HK-2 (cell line): ENCODE data around the gene R3HDM1.
"Not testable (repeated sequence)": the region's sequence is repeated elsewhere in the genome, so short reads cannot be mapped to it uniquely, and the experiment has no call there.

ENCODE experiments used
- DNase-seq: peaks from one replicate; pipeline ENCODE4 v3.0.0-alpha.2; 2018; ENCODE audit not compliant: unreplicated experiment

R3HDM1 gene

GRCh38 chr2:135570884-135571283 lies 39.6 kb downstream of the R3HDM1 start:
- DNase-seq, result no peak

GRCh38 chr2:135573620-135574019 lies 42.3 kb downstream of the R3HDM1 start:
- no peak for DNase-seq

GRCh38 chr2:135581282-135581681 lies 50.0 kb downstream of the R3HDM1 start:
- DNase-seq, result no peak

- no peak for DNase-seq
Measured at GRCh38 chr2:135582383-135582782, 51.1 kb downstream of the R3HDM1 start.

GRCh38 chr2:135585586-135585985 lies 54.3 kb downstream of the R3HDM1 start:
- DNase-seq, result no peak

- no peak for DNase-seq
Measured at GRCh38 chr2:135586148-135586547, 54.9 kb downstream of the R3HDM1 start.

- no peak for DNase-seq
Measured at GRCh38 chr2:135587958-135588357, 56.7 kb downstream of the R3HDM1 start.

GRCh38 chr2:135590619-135591260 lies 59.5 kb downstream of the R3HDM1 start:
- DNase-seq, result no peak

- no peak for DNase-seq
Measured at GRCh38 chr2:135600915-135601314, 69.6 kb downstream of the R3HDM1 start.

GRCh38 chr2:135603543-135603942 lies 72.3 kb downstream of the R3HDM1 start:
- no peak for DNase-seq

- no peak for DNase-seq
Measured at GRCh38 chr2:135607561-135607960, 76.3 kb downstream of the R3HDM1 start.

GRCh38 chr2:135612319-135612718 lies 81.0 kb downstream of the R3HDM1 start:
- no peak for DNase-seq

- DNase-seq, result peak; percentile 21
Measured at GRCh38 chr2:135615404-135615803, 84.1 kb downstream of the R3HDM1 start.

GRCh38 chr2:135617501-135618015 lies 86.3 kb downstream of the R3HDM1 start:
- DNase-seq, result no peak

- no peak for DNase-seq
Measured at GRCh38 chr2:135620198-135620597, 88.9 kb downstream of the R3HDM1 start.

GRCh38 chr2:135629520-135629919 lies 98.2 kb downstream of the R3HDM1 start:
- no peak for DNase-seq

- not testable (repeated sequence) for DNase-seq
Measured at GRCh38 chr2:135630034-135630433, 98.8 kb downstream of the R3HDM1 start.

GRCh38 chr2:135630488-135630887 lies 99.2 kb downstream of the R3HDM1 start:
- no peak for DNase-seq

- DNase-seq, result no peak
Measured at GRCh38 chr2:135633582-135633981, 102.3 kb downstream of the R3HDM1 start.

- DNase-seq, result no peak
Measured at GRCh38 chr2:135635212-135635835, 104.0 kb downstream of the R3HDM1 start.

GRCh38 chr2:135636982-135637381 lies 105.7 kb downstream of the R3HDM1 start:
- no peak for DNase-seq

GRCh38 chr2:135637456-135638087 lies 106.3 kb downstream of the R3HDM1 start:
- DNase-seq, result no peak

- DNase-seq, result no peak
Measured at GRCh38 chr2:135638825-135639224, 107.5 kb downstream of the R3HDM1 start.
